ENCODE data around the gene GGT6.

The GGT6 gene

DNA sequence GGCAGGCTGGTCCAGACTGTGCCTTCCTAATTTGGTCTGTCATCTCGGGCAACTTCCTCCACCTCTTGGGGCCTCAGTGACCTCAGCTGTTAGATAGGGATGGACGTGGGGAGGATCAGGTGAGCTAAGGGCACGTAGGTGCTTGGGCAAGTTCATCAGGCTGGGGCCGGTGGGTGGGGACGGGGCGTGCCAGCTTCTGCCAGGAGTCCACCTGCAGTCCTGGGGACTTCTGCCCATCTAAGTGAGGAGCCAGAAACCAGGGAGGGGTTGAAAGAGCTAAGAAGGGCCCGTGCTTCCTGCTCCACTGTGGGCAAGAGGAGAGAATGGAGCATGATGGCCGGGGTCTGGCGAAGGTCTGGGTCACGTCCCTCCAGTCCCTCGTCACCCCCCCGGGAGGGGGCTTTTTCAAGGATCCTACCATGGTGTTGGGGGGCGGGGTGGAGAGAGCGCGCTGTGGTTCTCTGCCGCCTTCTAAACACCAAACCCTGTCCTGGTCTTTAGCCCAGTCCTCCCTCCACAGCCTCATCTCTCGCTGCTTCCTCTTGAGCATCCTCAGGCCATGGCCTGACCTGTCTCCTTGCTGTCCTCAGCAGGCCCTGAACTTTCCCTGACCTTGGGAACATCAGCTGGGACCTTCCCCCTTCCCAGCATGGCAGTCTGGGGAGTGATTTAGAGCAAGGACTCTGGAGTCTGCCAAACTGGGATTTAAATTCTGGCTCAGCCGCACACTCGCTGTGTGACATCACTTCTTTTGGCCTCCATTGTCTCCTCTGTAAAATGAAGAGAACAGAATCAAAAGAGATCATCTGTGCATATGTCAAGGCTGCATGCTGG, 40.1 kb downstream of the GGT6 start:
- DNase-seq (ENCODE audit: low spot score), result no peak

GRCh38 chr17:4519361-4519788, 41.0 kb downstream of the GGT6 start:
- DNase-seq (ENCODE audit: low spot score), result no peak

DNA sequence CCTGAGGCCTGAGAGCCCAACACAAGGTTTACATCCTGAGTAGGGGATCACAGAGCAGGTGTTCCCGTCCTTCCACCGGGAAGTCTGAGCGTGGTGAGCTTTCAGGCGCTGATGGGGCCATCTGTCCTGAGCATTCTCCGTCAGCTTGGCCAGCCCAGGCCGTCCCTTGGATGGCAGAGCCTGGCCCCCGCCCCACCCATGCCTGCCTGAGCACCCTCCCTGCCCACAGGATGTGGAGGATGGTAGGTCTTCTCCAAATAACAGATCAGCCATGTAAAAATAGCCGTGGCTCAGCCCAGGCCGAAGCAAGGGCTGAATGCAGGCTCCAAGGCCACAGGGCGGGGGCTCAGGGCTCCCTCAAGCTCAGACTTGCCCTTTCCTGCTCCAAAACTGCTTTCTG, 41.5 kb downstream of the GGT6 start:
- DNase-seq (ENCODE audit: low spot score), result no peak

- DNase-seq (ENCODE audit: low spot score), result no peak
These were observed 43.6 kb downstream of the GGT6 start for GRCh38 chr17:4516735-4517134.

DNA sequence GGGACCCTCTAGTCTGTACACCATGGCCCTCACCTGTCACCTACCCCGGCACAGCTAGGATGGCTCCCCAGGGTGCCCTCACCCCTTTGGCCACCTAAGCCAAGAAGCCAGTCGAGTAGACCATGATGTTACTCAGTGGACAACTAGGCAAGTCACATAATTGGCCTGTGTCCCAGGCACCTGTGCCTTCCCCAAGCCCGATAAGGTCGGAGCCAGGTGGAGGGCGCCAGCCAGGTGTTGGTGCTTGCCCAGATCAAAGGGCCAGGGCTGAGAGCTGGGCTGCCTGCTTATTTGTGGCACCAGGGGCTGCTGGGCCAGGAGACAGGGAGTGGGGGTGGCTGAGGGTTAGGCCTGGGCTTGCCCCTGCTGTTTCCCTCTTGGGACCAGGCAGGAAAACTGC, 44.9 kb downstream of the GGT6 start:
- no peak for DNase-seq (ENCODE audit: low spot score)

GRCh38 chr17:4514779-4515178, 45.6 kb downstream of the GGT6 start:
- no peak for DNase-seq (ENCODE audit: low spot score)

- no peak for DNase-seq (ENCODE audit: low spot score)
These were observed 46.2 kb downstream of the GGT6 start for GRCh38 chr17:4514206-4514605.

DNA sequence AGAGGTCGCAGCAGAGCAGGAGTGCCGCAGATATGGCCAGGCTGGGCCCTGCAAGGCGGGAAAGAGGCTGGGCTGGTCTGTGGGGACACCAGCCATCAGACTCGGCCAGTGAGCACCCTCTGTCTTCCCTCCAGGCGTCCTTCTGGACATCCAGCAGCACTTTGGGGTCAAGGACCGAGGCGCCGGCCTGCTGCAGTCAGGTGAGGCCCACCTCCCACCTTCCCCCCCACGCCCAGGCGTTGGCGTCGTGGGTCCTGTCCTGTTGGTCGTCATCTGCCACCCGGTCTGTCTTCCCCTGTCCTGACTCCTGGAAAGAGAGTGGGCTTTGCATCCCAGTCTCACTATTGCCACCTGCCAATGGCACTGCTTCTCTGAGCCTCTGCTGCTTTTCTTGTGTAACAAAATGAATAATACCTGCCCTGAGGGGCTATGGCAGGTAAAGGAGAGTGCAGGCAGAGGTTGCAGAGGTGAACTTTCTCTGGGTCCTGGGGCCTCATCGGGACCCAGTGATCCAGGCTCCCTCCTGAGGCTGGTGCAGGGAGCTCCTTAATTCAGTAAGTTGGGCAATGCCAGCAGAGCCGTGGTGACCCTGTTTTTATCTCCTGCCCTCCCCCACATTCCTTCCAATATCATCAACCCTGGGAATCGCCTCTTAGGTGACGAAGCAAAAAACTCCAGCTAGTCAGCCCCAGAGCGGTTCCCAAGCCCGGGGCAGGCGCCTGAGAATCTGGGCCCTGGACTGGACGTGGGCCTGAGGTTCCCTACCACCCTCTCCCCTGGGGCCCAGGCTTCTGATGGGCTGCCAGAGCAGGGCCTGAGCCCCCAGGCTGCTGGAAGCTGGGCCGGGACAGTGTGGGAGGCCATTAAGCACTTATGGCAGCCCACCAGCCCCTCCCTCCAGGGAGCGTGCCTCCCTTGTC, 47.0 kb downstream of the GGT6 start:
- no peak for DNase-seq (ENCODE audit: low spot score)

DNA sequence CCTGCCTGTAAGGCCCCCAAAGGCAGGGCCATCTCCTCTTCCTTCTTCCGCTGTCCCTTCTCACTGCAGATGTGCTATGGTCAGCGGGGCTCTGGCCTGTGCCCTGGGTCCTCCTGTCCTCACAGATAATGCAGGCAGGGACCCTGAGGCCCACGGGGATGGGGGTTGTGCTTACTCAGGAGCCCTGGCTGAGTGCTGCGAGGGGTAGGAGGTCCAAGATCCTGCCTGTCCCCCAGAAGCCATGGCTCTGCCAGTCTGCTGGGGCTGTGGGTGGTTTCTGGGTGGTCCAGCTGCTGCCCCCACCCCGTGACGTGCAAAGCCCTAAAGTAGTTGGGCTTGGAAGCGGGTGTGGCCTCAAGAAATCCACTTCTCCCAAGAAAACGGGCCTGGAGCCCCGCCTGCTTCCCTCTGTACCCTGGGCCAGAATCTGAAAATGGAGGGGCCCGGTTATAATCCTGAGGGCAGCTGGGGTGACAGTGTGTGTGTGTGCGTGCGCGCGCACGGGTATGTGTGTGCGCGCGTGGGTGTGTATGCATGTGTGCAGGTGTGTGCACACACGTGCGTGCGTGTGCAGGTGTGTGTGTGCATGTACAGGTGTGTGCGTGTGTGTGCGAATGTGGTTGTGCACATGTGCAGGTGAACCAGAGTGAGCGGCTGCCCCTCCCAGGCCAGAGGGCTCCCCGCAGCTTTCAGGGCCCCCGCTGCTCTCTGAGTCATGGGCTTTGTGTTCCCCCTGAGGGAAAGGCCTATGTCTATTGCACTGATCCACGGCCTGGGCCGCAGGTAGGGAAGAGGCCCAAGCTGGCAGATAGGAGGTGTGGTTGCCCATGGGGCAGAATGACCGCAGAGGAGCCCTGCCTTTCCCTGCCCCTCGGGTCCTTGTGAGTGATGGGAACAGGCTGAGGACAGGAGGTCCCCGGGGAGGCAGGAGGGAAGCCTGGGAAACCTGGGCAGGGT, 47.9 kb downstream of the GGT6 start:
- DNase-seq (ENCODE audit: low spot score), result no peak

DNA sequence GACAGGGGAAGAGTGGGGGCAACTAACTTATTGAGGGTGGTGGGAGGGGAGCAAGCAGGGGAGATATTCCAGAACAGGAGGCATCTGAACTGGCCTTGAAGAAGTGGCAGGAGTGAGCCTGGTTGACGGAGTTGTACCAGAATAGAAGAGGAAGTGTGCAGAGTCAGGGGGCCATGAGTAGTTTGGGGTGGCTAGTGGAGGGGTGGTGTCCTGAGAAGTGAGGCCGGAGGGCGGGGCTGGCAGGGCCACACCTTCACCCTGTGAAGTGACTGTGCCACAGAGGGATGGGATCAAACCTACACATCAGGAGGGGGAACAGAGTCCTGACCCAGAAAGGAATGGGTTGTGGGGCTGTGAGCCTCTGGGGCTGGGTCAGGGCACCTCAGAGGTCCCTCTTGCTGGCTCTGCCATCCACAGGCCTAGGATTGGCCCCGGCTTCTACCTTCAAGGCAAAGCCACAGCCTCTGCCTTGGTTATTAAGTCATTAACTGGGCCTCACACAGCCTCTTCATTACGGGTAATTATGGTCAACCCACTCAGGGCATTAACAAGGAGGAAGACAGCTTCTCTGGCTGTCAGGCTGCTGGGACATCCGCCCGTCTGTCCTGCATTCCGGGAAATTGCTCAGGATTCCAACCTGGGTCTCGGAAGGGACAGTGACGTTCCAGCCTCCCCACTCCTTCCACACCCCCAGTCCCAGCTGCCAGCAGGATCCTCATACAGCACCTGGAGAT, 49.0 kb downstream of the GGT6 start:
- no peak for DNase-seq (ENCODE audit: low spot score)

GRCh38 chr17:4510618-4510941, 49.8 kb downstream of the GGT6 start:
- no peak for DNase-seq (ENCODE audit: low spot score)

DNA sequence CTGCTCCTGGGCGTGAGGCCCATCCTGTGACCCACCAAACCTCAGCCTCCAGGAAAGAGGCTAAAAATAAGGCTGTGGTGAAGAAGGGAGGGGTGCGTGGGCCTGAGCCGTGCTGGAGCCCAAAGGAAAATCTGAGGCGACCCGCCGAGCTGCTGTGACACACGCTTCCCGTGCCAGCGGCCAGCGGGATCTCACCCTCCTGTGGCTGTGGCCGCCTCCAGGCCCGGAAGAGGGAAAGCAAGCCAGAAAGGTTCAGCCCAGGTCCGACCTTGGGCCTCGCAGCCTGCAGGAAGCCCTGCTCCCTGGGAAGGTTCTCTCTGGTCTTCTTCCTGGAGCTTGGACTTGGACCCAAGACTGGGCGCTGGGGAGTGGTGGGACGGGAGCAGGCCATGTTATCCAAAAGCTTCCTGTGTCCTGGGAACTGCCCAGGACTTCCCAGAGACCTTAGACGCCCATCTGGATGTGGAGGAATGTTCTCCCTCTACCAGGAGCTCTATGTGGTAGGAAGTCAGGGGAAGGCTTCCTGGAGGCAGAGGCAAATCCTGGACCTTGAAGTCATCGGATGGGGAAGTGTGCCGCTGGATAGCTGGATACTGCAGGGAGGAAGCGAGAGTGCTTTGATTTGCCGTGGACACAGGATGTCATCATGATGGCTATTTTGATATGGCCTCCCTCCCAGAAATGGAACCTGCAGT, 50.3 kb downstream of the GGT6 start:
- no peak for DNase-seq (ENCODE audit: low spot score)

DNA sequence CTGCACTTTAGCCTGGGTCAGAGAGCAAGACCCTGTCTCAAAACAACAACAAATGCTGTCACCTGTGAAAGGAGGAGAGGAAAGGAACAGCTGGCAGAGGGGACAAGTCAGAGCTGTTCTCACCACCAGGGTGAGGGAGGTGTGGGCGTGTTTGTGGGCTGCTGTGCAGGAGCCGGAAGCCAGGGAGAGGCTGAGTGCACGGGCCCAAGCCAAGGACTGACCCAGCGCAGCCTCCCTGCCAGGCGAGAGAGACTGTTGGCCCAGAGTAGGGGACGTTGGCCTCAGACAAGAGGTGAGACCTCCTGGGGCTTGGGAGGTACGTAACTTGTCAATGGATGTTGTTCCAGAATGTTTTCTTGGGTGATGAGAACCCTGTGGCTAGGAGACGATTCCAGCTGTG, 51.0 kb downstream of the GGT6 start:
- no peak for DNase-seq (ENCODE audit: low spot score)

DNA sequence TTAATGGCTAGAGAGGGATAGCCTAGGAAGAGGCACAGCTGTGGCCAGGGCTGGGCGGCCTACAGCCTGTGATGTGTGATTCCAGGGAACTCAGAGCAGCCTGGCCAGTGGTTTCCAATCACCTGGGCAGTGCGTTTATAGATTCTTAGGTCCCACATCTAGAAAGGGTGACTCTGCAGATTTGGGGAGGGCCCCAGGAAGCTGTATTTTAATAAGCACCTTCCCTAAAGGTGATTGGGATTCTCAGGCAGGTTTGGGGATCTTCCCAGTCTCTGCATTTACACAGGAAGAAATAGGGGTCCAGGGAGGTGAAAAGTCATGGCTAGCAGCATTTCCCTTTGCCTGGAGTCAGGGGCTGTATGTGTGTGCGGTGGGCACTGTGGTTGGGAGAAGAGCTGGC, 52.2 kb downstream of the GGT6 start:
- DNase-seq (ENCODE audit: low spot score), result no peak

GRCh38 chr17:4507361-4508111, 52.8 kb downstream of the GGT6 start:
- no peak for DNase-seq (ENCODE audit: low spot score)

All from AG08395 (cell line).